Cardiac septum (tissue), 1 donor: ENCODE data around the gene LRRC46. TPM values are rescaled to one million over a fixed set of nuclear protein-coding genes. Genes with fewer than 3 reads are reported as not detected.

Experiments
- DNase-seq: peaks from one replicate; pipeline ENCODE4 v3.0.0-alpha.2; 2020; ENCODE audit warnings: low spot score
- intact Hi-C: fragments of 100-400 bp; cut with DNase I; formaldehyde crosslinking; loops from one replicate; pipeline ENCODE4 v1.14.0; 2022
- total RNA-seq: library from RNA; stranded (reverse); fragmentation: NEBNext Ultra II Directional; extraction: Animal tissue kit (Norgen Biotek cat#: 25700); gene quantifications from one replicate; pipeline ENCODE4 v1.2.1, GENCODE V29; 2021
- donor health status: DM: no; HTN: no; CAD: no.

Gene LRRC46
- total RNA-seq, 1 donor from 2014 or later: 0.27 TPM

DNA sequence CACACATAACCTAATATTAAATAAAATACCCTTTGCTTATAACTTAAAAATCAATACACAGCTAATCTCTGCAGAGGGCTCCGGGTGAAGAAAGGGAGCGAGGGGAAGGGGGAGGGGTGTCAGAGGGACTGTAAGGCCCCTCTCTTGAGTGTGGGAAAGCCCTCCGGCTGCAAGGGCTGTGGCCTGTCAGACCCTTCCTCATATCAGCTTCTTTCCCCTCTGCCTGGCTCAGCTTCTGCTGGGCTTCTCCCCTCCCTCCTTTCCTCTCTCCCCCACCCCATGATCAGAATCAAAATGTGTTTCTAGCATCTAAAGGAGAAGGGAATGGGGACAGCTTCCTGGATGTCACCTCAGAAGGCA, 14.2 kb downstream of the LRRC46 start:
- intact Hi-C loops: no loop called here
- no peak for DNase-seq

DNA sequence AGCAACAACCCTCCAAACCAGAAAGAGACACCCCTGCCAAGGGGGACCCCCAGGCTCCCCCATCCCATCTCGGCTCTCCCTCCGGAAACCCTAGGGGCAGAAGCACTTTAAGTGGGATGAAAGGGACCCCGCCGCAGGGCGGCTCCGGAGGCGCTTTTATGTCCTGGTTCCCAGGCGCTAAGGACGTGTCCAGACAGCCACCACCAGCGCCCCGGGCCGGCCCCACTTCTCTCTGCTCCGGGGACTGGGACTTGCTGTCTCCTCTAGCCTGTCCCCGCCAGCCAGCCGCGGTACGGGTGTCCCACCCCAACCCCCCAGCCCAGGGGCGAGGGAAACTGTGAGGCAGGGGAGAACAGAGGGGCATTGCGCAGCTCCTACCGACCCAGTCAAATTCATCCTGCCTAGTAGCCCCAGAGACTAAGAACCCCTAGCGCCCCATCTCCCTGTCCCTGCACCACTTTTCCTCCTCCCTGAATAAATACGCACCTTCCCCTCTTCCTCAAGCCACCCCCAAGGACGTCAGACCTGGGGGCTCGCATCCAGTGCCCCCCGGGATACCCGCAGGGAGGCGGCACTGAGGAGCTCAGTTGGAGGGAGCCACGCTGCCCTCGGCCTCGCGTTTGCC, 15.4 kb downstream of the LRRC46 start:
- intact Hi-C loops: no loop called here
- DNase-seq: no peak

DNA sequence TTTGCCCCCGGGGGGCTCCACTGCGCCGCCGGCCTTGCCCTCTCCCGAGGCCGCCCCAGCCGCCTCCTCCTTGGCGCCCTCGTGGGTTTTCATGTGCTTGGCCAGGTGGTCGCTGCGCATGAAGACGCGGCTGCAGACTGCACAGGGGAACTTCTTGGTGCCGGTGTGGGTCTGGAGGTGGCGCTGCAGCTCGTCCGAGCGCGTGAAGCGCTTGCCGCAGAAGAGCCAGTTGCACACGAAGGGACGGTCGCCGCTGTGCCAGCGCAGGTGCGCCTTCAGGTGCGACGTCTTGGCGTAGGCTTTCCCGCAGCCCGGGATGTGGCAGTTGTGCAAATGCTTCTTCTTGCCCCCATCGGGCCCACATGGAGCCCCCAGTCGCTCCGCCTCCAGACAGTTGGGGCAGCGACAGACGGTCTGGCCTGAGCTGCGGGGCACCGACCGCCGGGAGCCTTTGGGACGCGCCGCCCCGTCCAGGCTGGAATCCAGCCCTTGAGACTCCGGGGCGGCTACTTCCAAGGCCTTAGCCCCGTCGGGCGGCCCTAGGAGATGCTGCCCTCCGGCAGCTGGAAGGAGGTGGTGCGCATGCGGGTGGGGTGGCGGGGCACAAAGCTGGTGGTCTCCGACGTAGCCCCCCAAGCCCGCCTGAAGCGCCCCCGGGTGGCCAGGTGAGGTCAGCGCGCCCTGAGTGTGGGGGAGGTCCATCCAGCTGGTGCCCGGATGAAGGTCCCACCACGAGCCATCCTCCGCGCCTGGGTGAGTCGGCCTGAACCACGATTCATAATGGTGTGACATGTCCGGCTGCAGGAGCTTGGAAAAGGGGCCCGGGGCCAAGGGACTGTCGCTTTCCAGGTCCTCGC, 16.1 kb downstream of the LRRC46 start:
- intact Hi-C loops: no loop called here

DNA sequence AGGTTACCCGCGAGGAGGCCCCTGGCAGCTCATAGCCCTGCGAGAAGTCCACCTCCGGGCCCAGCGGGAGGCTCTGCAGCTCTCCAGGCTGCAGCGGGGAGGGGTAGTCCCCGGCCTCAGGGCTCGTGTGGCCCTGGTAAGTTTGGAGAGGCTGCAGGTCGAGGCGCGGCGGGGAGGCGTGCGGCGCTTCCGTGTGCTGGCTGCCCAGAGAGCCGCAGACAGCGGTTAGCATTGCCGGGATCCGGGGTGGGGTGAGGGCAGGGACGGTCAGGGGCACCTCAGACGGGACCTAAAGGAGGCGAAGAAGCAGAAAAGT, 16.7 kb downstream of the LRRC46 start:
- DNase-seq: no peak

More for the DNA sequence above, 16.1 kb downstream of the LRRC46 start:
- DNase-seq: no peak

DNA sequence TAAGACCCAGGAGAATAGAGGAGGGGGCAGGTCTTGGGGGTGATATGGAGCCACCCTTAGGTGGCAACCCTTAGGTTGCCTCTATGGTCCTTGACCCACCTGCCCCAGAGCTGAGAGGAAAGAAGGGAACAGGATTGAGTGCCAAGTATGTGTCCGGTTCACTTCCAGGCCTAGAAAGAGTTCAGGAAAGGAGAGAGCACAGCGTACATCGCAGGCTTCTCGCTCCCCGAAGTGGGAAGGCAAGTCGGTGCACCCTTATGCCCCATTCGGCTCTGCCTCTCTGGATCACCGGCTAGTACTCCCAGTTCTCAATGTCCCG, 18.9 kb downstream of the LRRC46 start:
- no peak for DNase-seq
- intact Hi-C loops: no loop called here

More for the DNA sequence above, 16.7 kb downstream of the LRRC46 start:
- intact Hi-C loops: no loop called here

DNA sequence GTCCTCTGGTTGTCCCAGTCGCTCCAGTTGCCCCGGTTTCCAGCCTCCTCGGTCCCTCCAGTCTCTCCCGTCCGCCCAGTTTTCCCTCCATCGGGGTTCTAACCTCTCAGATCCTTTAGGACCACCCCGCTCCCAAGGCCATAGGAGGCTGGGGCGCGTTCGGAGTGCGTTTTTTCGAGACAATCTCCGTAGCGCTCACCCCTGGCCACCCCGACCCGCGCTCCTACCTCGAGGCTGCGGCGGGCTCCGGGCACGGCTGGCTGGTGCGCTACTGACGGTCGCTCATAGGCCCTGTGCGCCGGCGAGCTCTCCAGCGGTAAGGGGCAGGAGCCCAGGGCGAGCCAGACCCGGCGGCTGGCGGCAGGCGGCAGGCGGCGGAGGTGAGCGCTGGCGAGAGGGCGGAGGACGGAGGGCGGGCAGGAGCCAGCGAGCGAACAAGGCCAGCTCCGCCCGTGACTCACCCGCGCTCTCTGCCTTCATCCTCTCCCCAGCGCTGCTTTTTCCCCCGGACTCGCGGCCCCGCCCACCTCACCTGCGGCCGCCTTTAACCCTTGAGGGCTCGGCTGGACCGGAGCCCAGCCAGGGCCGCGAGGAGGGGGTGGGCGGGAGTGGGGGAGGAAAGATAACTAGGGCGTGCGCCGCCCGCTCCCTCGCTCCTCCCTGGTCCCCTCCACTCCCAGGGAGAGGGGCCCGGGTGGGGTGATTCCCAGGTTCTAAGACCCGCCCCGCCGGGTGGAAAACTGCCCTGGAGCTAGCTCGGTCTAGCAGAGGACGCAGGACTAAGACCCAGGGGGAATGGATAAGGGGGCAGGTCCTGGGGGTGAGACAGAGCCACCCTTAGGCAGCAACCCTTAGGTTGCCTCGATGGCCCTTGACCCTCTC, 19.5 kb downstream of the LRRC46 start, which contains the start of gene SP6:
TSS of gene SP6 (minus strand) at position 472 of the 882 bp plus-strand sequence. CDS start 2,734 bp downstream, outside the sequence.
- intact Hi-C loops: no loop called here
- no peak for DNase-seq

DNA sequence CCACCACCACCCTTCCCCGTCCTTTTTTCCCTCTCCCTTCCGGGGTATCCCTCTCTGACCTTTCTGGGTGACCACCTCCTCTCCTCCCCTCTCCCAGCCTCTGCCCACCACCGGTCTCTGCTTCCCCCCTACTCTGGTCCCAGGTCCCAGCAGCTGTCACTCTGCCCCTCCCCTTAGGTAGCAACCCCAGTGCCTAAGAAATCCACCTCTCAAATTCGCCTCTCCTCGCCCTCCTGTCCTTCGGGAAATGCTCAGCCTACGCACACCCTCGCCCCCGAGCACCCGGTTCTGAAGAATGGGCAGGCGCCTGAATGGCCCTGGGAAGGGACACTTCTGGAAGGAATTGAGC, 20.3 kb downstream of the LRRC46 start:
- DNase-seq: no peak

DNA sequence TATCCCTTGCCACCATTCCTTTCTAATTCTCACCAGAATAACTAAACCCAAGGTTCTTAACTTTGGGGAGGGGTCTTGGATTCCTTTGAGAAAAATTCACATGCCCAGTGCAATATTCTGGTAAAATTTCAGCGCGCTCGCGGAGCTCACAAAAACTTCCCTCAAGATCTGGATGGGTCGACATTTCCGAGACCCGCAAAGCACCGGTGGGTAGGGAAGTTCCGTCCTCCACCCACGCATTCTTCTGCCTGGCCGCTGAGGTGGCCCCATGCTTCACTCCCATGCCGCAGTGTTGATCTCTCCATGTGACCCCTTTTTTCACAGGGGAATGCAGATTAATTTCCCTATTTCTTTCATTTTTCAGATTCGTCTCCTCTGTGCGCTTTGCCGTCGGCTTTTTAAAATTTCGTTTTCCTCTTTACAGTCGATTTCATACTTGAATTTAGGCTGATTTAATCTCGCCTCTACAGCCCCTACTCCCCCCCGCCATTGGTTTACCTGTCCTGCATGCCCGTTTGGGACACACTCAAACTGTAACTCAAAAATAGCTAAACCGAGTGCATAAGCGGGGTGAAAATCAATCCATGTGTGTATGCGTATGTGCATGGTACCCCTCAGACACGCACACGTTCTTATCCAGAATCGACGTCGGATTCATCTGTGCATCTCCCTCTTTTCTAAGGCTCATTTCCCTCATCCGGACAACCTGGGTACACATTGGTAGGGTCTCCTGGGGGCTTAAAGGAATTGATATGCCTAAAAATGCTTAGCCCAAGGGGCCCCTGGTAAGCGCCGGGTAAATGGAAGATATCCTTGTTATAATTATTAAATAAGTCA, 20.9 kb downstream of the LRRC46 start:
- intact Hi-C loops: no loop called here
- DNase-seq: no peak

More for the DNA sequence above, 20.3 kb downstream of the LRRC46 start:
- intact Hi-C loops: no loop called here

DNA sequence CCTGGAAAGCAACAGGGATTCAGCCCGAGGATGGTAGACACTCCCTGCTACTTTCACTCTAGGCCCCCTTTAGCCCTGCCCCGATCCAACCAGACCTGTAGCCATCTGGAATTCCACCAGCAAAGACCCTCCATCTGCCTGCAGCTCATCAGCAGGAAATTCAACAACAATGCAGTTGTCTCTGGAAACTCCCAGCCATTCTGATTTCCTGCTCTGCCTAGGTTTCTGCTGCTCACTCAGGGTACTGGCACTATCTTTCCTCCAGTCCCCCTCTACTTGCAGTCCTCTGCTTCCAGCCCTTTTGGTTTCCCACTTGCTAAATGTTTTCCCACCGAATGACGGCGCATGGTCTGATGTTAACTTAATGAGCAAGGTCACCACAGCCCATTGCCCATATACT, 22.1 kb downstream of the LRRC46 start:
- DNase-seq: no peak
- intact Hi-C loops: no loop called here

DNA sequence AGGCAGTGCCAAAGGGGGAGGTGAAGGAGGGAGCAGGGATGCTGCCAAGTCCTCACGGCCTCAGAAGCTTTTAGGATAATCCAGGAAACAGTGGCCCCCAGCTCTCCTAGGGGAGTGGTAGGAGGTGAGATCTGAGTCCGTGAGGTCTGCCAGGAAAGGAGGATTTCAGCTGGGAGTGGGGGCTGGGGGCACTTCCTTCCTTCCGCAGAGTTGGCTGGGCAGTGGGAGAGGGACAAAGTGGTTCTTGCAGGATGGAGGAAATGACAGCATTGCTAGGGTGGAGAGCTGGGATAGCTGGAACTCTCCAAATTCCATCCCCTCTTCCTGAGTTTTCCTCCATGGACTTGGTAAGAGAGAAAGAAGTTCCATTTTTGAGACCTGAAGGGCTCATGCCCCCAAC, 24.3 kb downstream of the LRRC46 start:
- no peak for DNase-seq
- intact Hi-C loops: no loop called here

DNA sequence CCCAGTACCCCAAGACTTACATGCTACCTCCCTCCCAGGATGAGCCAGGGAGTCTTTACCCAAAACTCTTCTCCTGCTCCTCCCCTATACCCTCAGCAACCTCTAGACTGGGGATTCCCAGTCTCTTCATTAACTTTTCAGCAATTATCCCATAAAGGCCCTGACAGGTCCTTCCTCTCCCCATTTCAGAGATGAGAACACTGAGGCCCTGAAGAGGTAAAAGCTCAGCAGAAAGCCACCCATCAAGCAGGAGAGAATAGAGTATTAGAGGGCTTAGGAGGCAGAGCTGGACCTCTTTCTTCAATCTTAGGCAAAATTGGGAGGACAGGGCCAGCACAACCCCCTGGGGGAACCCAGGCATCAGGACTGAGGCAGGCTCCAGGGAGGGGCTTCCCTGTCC, 25.4 kb downstream of the LRRC46 start:
- DNase-seq: no peak
- intact Hi-C loops: no loop called here

DNA sequence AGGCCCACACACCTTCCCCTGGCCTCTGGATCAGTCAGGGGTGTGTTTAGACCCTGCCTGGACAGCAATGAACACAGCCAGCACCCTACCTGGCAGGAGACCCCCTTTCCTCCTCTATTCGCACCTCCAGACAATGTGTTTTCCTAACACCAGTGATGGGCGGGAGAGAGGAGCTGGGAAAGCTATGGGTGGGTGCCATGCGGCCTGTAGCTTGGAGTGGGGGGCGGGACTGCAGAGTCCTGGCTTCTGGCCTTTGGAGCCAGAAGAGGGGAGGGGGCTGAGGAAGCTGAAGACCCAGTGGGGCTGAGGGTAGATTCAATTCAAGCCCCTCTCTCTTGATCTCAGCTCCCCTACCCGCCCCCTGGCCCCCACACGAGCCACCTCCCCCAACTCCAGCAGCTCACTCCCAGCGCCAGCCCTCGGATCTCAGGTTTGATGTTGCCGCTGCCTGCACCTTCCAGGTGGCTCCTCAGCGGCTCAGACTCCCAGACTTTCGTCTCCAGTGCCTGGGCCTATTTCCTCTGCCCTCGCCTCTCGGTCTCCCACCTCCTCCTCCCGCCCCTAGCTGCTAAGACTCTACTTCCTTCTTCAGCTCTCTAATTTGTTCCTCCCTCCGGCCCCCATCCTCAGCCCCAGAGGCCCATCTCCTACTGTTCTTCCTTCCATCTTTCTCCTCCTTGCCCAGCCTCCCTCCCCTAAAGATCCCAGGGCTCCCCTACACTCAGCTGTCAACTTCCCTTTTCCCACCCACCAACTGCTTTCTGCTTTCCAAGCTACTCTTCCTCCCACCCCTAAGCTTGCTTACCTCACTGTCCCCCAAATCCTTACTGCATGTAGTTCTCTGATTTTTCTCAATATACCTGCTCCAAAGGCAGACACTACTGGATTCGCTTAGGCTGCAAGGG, 26.3 kb downstream of the LRRC46 start:
- no peak for DNase-seq
- intact Hi-C loops: no loop called here

DNA sequence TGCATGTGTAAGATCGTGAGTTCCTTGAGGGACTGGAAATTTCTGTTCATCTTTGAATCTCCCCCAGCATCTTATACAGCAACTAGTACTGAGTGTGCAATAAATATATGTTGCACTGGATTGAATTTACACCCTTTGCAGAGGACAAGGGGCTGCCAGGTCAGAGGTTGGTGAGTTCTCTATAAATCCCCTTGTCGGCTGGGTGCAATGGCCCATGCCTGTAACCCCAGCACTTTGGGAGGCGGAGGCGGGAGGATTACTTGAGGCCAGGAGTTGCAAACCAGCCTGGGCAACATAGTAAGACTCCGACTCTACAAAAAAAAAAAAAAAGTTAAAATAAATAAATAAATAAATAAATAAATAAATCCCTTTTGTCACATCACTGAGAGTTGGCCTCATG, 28.9 kb downstream of the LRRC46 start:
- intact Hi-C loops: no loop called here

DNA sequence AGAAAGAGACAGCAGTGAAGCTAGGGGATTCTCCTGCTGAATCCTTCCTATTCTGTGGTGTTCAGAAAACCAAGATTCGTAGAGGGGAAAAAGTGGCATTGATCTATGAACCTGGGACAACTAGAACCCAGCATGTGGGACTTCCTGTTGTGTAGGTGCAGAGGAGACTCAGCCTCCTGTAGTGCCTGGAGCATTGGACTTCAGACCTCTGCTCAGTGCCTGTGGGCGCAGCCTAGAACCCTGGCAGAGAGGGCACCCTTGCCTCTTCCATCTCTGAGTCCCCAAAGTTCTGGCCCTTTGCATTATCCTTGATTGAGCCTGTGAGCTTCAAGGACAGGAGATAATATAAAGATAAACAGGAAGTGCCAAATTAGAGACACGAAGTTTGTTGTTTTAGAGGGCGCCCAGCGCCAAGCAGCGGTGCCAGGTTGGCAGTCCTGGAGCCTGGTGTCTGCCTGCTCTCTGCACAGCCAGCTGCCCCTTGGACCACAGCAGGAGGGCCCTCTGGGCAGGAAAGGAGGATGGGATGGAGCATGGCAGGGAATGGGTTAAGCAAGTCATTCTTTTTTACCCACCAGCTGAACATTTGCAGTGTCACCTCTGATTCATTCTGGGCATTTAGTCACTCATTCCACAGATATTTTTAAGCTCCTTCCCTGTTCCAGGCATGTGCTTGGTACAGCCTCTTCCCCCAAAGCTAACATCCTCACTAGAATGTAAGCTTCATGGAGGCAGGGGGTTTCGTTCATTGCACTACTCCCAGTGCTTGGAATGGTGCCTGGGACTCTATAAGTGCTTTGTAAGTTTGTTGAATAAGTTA, 31.4 kb downstream of the LRRC46 start:
- intact Hi-C loops: no loop called here
- no peak for DNase-seq

More for the DNA sequence above, 28.9 kb downstream of the LRRC46 start:
- DNase-seq: no peak

DNA sequence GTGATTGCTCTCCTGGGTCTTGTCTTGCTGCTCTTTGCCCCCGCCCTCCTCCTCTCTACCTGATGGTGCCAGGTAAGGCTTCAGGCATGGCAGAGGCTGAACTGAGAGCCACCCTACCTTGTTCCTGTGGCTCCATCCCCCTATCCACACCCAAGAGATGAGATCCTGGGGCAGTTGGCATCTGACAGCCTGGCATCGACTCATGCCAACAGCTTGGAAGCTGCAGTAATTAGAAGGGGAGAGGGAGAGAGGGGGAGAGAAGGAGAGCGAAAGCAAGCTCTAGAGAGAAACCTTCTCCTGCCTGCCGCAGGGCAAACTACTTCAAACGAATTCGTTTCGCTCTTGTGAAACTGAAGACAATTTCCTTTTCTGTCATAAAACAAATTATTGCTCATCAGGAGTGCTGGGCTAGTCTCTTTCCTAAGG, 33.3 kb downstream of the LRRC46 start:
- intact Hi-C loops: no loop called here
- DNase-seq: no peak

DNA sequence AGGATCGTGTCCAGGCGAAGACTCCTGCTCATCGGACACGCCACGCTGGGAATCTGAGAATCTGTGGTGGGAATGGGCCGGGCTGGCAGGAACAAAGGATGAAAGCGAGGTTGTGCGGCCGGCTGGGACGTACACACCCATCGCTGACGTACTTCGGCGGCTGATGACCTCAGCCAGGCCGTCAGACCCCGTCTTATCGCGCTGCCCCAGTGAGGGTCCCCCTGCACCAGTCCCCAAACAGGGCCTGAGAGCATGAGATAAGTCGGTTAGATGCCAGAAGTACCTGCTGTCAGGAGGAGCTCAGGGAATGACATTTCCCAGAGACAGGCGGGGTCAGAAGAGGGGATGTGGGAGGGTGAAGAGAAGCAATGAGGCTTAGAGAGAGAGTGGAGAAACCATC, 35.5 kb downstream of the LRRC46 start:
- DNase-seq: no peak
- intact Hi-C loops: no loop called here

DNA sequence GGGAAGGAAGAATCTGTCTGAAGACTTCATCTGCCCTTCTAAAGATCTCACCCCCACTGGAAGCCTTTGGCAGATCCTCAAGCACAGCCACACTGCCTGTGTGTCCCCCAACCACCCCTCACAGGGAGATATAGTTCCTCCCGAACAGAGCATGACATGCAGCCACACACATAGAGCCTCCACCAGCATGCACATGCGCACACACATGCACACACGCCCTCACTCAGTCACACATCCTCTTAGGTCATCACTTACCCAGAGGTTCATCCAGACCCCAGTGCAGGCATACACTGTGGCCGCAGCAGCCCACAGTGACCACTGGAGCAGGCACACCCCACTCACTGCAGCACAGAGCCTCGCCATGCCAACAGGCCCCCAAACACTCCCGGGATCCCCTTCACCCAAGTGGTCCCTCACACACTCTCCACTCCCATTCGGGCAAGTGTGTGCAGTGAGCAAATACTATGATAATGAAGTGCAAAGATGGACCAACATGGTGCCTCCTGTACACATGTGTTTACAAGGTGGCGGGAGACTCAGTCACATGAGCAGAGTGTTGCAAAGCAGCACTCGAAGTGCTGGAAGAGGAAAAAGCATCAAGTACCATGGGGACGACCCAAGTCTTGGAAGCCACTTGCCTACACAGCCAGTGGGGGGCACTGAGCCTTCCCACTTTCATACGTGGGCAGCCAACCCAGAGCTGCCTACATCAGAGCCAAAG, 36.5 kb downstream of the LRRC46 start:
- no peak for DNase-seq
- intact Hi-C loops: no loop called here
